A549 (cell line): ENCODE data around the gene HLTF. TPM values are rescaled to one million over a fixed set of nuclear protein-coding genes. Genes with fewer than 3 reads are reported as not detected.

Experiments
- ATAC-seq, 2 experiments: fragments of 200-7000 bp in 1 of 2; fragments of >200 bp in 1 of 2; cut with Nextera tagmentation in 1 of 2; cut with Tn5 transposase in 1 of 2; 3 replicates each; pipeline versions ENCODE4 v1.8.0 to v1.9.1; 2018 to 2020; ENCODE audit warnings: mild to moderate bottlenecking in 1 of 2, moderate library complexity in 1 of 2
- CTCF ChIA-PET: fragments of 300-600 bp; sonication (Branson Sonifier 250); formaldehyde crosslinking; extraction: SDS; loops from one replicate; lab custom pipeline; 2021; ENCODE audit warnings: antibody characterized with exemption, inconsistent platforms; lab: Yijun Ruan, JAX
- POLR2A ChIA-PET: fragments of 350-600 bp; formaldehyde crosslinking; extraction: SDS; loops from one replicate; lab custom pipeline; 2021; ENCODE audit warnings: antibody characterized with exemption, inconsistent platforms; lab: Yijun Ruan, JAX
- DNase-seq, 2 experiments: peaks; one replicate each; pipeline versions ENCODE4 v3.0.0 to v3.0.0-alpha.2; 2011 to 2016; ENCODE audit warnings: low read depth in 1 of 2, low spot score in 1 of 2
- FAIRE-seq: peaks from 2 replicates; lab custom pipeline; 2011; peaks lifted over from hg19 to GRCh38; lab: Jason Lieb, UNC
- H3K27ac ChIP-seq, 2 experiments: fragments of >200 bp; sonication (Bioruptor Twin); formaldehyde crosslinking; 3 replicates each; pipeline ENCODE4 v1.5.1; 2016 to 2017
- H3K4me1 ChIP-seq: fragments of >200 bp; sonication (Bioruptor Twin); formaldehyde crosslinking; 3 replicates; pipeline ENCODE4 v1.6.1; 2016
- H3K4me2 ChIP-seq: fragments of >200 bp; sonication (Bioruptor Twin); formaldehyde crosslinking; 3 replicates; pipeline ENCODE4 v1.6.1; 2016
- H3K4me3 ChIP-seq: fragments of >200 bp; sonication (Bioruptor Twin); formaldehyde crosslinking; 3 replicates; pipeline ENCODE4 v1.5.1; 2016
- H3K9me3 ChIP-seq: fragments of >200 bp; sonication (Bioruptor Twin); formaldehyde crosslinking; 3 replicates; pipeline ENCODE4 v1.6.1; 2016
- BHLHE40 ChIP-seq: IDR thresholded peaks from 2 replicates; pipeline ENCODE4 v1.6.1; 2012; ENCODE audit warnings: low read depth, low read length, inconsistent platforms
- CBX2 ChIP-seq: fragments of 200-600 bp; sonication (generic); IDR thresholded peaks from 2 replicates; pipeline ENCODE4 v1.6.1; 2016; ENCODE audit warnings: low read depth, mild to moderate bottlenecking, borderline replicate concordance
- CBX8 ChIP-seq: fragments of 200-600 bp; sonication (generic); IDR thresholded peaks from 2 replicates; pipeline ENCODE4 v1.6.1; 2016
- CHD2 ChIP-seq: fragments of 150-350 bp; IDR thresholded peaks from 2 replicates; pipeline ENCODE4 v1.6.1; 2014; ENCODE audit warnings: low read length; ENCODE audit not compliant: partially characterized antibody
- CHD4 ChIP-seq: fragments of 200-600 bp; sonication (generic); IDR thresholded peaks from 2 replicates; pipeline ENCODE4 v1.6.1; 2016; ENCODE audit warnings: antibody characterized with exemption, mild to moderate bottlenecking, borderline replicate concordance
- EHMT2 ChIP-seq: fragments of 200-600 bp; sonication (generic); IDR thresholded peaks from 2 replicates; pipeline ENCODE4 v1.6.1; 2016; ENCODE audit warnings: antibody characterized with exemption, low read depth, mild to moderate bottlenecking, moderate library complexity
- ELK1 ChIP-seq: fragments of 150-350 bp; IDR thresholded peaks from 2 replicates; pipeline ENCODE4 v1.6.1; 2014; ENCODE audit warnings: low read depth, mild to moderate bottlenecking, low read length
- ESRRA ChIP-seq: fragments of 150-350 bp; IDR thresholded peaks from 2 replicates; pipeline ENCODE4 v1.6.1; 2014; ENCODE audit warnings: mild to moderate bottlenecking, low read length, borderline replicate concordance
- FOXS1 ChIP-seq: fragments of 250-450 bp; sonication (Bioruptor Pico); IDR thresholded peaks from 2 replicates; pipeline ENCODE4 v1.5.0; 2020; ENCODE audit warnings: mild to moderate bottlenecking, moderate library complexity
- GATA3 ChIP-seq: IDR thresholded peaks from 2 replicates; pipeline ENCODE4 v1.6.1; 2012; ENCODE audit warnings: borderline replicate concordance
- HDAC2 ChIP-seq: fragments of 200-600 bp; sonication (generic); IDR thresholded peaks from 2 replicates; pipeline ENCODE4 v1.6.1; 2016
- HOXA7 ChIP-seq: fragments of 250-450 bp; sonication (Bioruptor Pico); IDR thresholded peaks from 2 replicates; pipeline ENCODE4 v1.5.0; 2020; ENCODE audit warnings: mild to moderate bottlenecking, moderate library complexity
- HOXB13 ChIP-seq: fragments of 250-450 bp; sonication (Bioruptor Pico); IDR thresholded peaks from 2 replicates; pipeline ENCODE4 v1.5.0; 2020; ENCODE audit warnings: low read depth, mild to moderate bottlenecking, moderate library complexity
- JUN ChIP-seq, 2 experiments: fragments of >200 bp; sonication (Bioruptor Twin); formaldehyde crosslinking; IDR thresholded peaks; 2 replicates in 1 of 2; 3 replicates in 1 of 2; pipeline ENCODE4 v1.6.1; 2016 to 2017
- JUNB ChIP-seq: fragments of >200 bp; sonication (Bioruptor Twin); formaldehyde crosslinking; IDR thresholded peaks from 2 replicates; pipeline ENCODE4 v1.6.1; 2016
- KDM5A ChIP-seq: fragments of 200-600 bp; sonication (generic); IDR thresholded peaks from 2 replicates; pipeline ENCODE4 v1.6.1; 2016; ENCODE audit warnings: antibody characterized with exemption, mild to moderate bottlenecking
- MAFK ChIP-seq: fragments of 450-650 bp; IDR thresholded peaks from 2 replicates; pipeline ENCODE4 v1.6.1; 2014; ENCODE audit not compliant: partially characterized antibody
- MAX ChIP-seq: IDR thresholded peaks from 2 replicates; pipeline ENCODE4 v1.6.1; 2012
- MAZ ChIP-seq: fragments of 150-350 bp; IDR thresholded peaks from 2 replicates; pipeline ENCODE4 v1.6.1; 2014; ENCODE audit warnings: antibody characterized with exemption, low read depth, low read length, borderline replicate concordance
- NR3C1 ChIP-seq: fragments of >200 bp; sonication (Bioruptor Twin); formaldehyde crosslinking; IDR thresholded peaks from 3 replicates; pipeline ENCODE4 v1.6.1; 2017
- PBX3 ChIP-seq: IDR thresholded peaks from 2 replicates; pipeline ENCODE4 v1.6.1; 2012
- POLR2AphosphoS2 ChIP-seq: conservative IDR thresholded peaks from 2 replicates; pipeline ENCODE4 v1.6.1; 2012; ENCODE audit warnings: low read length, improper control_type of control experiment, inconsistent platforms
- RAD21 ChIP-seq, 2 experiments: fragments of >200 bp in 1 of 2; sonication (Bioruptor Twin) in 1 of 2; formaldehyde crosslinking in 1 of 2; IDR thresholded peaks in 1 of 2; conservative IDR thresholded peaks in 1 of 2; 2 replicates in 1 of 2; 3 replicates in 1 of 2; pipeline ENCODE4 v1.6.1; 2012 to 2018; ENCODE audit warnings: inconsistent platforms in 1 of 2
- RARB ChIP-seq: fragments of 250-450 bp; sonication (Bioruptor Pico); IDR thresholded peaks from 2 replicates; pipeline ENCODE4 v1.8.0; 2021; ENCODE audit warnings: mild to moderate bottlenecking, moderate library complexity
- RCOR1 ChIP-seq: fragments of 150-350 bp; IDR thresholded peaks from 2 replicates; pipeline ENCODE4 v1.6.1; 2014; ENCODE audit warnings: antibody characterized with exemption, low read length, low read depth
- TP53 ChIP-seq: fragments of 250-450 bp; sonication (Bioruptor Pico); IDR thresholded peaks from 2 replicates; pipeline ENCODE4 v1.5.0; 2021; ENCODE audit warnings: mild to moderate bottlenecking, moderate library complexity
- USF2 ChIP-seq: fragments of 450-650 bp; IDR thresholded peaks from 2 replicates; pipeline ENCODE4 v1.6.1; 2014; ENCODE audit warnings: antibody characterized with exemption
- ZFP36 ChIP-seq: fragments of 450-650 bp; IDR thresholded peaks from 2 replicates; pipeline ENCODE4 v1.6.1; 2014; ENCODE audit warnings: borderline replicate concordance; ENCODE audit not compliant: partially characterized antibody
- ZSCAN20 ChIP-seq: fragments of 250-450 bp; sonication (Bioruptor Pico); IDR thresholded peaks from 2 replicates; pipeline ENCODE4 v1.8.0; 2022; ENCODE audit warnings: mild to moderate bottlenecking, moderate library complexity
- WGBS: methylation state at CpG from one replicate; pipeline ENCODE4 v1.1.6; 2017; ENCODE audit errors: missing lambda C conversion rate; 5-methylcytosine and 5-hydroxymethylcytosine counted together
- polyA plus RNA-seq, 4 experiments: library from polyadenylated mRNA; depleted of rRNA in 3 of 4; stranded (reverse); fragments of >200 nt; fragmentation: RNase III in 1 of 4; extraction: RNeasy Plus Mini Kit Qiagen cat#74134 plus additional on column Dnase treatment in 1 of 4; gene quantifications; 2 replicates in 3 of 4; 3 replicates in 1 of 4; pipeline ENCODE4 v1.2.3, GENCODE V29; 2011 to 2017

HLTF gene
- polyA plus RNA-seq, 2 of the 4 experiments (the other 2 are of a cell fraction) = 26.7 to 61.6 TPM

GRCh38 chr3:149005416-149005815 lies 80.9 kb downstream of the HLTF start:
- Histone ChIP-seq H3K9me3 (no peaks in the 10 kb centered on the region), H3K4me3 (no peak overlapping the region), H3K4me2 (no peak overlapping the region), H3K4me1 (no peaks in the 10 kb centered on the region), H3K27ac (no peak overlapping the region)
- DNase-seq (no peak), FAIRE-seq (no peak), ATAC-seq (no peak)
- WGBS = 30% methylated on average over 1 of the region's 1 CpG
- TF ChIP-seq PBX3 = no peak
- no peak for TF ChIP-seq HOXA7 (CRISPR knock-in tag)
- TF ChIP-seq TP53 (CRISPR knock-in tag) = no peak
- no peak for TF ChIP-seq FOXS1 (CRISPR knock-in tag)
- no peak for TF ChIP-seq ELK1
- TF ChIP-seq HDAC2 = no peak
- TF ChIP-seq CBX2 = no peak
- TF ChIP-seq ZSCAN20 (CRISPR knock-in tag) = no peak
- no peak for TF ChIP-seq MAFK
- ChIA-PET CTCF (no interaction called here), POLR2A (no interaction called here)

GRCh38 chr3:149004622-149005021 lies 81.7 kb downstream of the HLTF start:
- 57% methylated on average over 4 of the region's 4 CpGs for WGBS
- DNase-seq (no peak), ATAC-seq (no peak), FAIRE-seq (no peak)
- H3K9me3 ChIP-seq = no peaks in the 10 kb centered on the region
- ChIA-PET CTCF (no interaction called here), POLR2A (no interaction called here)
- H3K4me3 ChIP-seq = no peak overlapping the region
- no peaks in the 10 kb centered on the region for H3K4me1 ChIP-seq
- no peak overlapping the region for H3K27ac ChIP-seq
- H3K4me2 ChIP-seq = no peak overlapping the region
- no peak for TF ChIP-seq TP53 (CRISPR knock-in tag)
- no peak for TF ChIP-seq FOXS1 (CRISPR knock-in tag)
- TF ChIP-seq RCOR1 = no peak
- TF ChIP-seq MAZ = no peak
- TF ChIP-seq HOXB13 = no peak
- TF ChIP-seq ZSCAN20 (CRISPR knock-in tag) = no peak
- TF ChIP-seq ZFP36 = no peak
- TF ChIP-seq CHD4 = no peak
- no peak for TF ChIP-seq CBX8
- TF ChIP-seq ESRRA = no peak
- TF ChIP-seq USF2 = no peak
- TF ChIP-seq JUNB = no peak
- TF ChIP-seq CBX2 = no peak
- no peak for TF ChIP-seq RAD21 (conservative IDR thresholded peaks at IDR 0.05 in 1 of 2, IDR thresholded peaks at IDR 0.05 in 1 of 2)
- no peak for TF ChIP-seq POLR2AphosphoS2

GRCh38 chr3:149003653-149004305 lies 82.6 kb downstream of the HLTF start:
- no peak overlapping the region for H3K4me3 ChIP-seq
- DNase-seq (no peak), FAIRE-seq (no peak), ATAC-seq (peak in 1 of 2 experiments; percentile 30; a peak in 1 of 6 replicates)
- H3K4me1 ChIP-seq = no peaks in the 10 kb centered on the region
- no peak overlapping the region for H3K4me2 ChIP-seq
- POLR2A ChIA-PET = no interaction called here
- CTCF ChIA-PET = no interaction called here
- WGBS = 77% methylated on average over 6 of the region's 6 CpGs
- H3K9me3 ChIP-seq = no peaks in the 10 kb centered on the region
- H3K27ac ChIP-seq = no peak overlapping the region
- TF ChIP-seq JUN (IDR thresholded peaks at IDR 0.05) (no peak), EHMT2 (no peak), GATA3 (no peak), CHD2 (no peak), USF2 (no peak), BHLHE40 (no peak), NR3C1 (no peak), CBX8 (no peak), FOXS1 (CRISPR knock-in tag) (no peak), MAX (no peak), RAD21 (conservative IDR thresholded peaks at IDR 0.05 in 1 of 2, IDR thresholded peaks at IDR 0.05 in 1 of 2) (no peak), ELK1 (no peak), KDM5A (no peak), CHD4 (no peak), ZFP36 (no peak), RARB (no peak), POLR2AphosphoS2 (no peak)
